Measurements from ENCODE around the gene NEO1.

The NEO1 gene

DNA sequence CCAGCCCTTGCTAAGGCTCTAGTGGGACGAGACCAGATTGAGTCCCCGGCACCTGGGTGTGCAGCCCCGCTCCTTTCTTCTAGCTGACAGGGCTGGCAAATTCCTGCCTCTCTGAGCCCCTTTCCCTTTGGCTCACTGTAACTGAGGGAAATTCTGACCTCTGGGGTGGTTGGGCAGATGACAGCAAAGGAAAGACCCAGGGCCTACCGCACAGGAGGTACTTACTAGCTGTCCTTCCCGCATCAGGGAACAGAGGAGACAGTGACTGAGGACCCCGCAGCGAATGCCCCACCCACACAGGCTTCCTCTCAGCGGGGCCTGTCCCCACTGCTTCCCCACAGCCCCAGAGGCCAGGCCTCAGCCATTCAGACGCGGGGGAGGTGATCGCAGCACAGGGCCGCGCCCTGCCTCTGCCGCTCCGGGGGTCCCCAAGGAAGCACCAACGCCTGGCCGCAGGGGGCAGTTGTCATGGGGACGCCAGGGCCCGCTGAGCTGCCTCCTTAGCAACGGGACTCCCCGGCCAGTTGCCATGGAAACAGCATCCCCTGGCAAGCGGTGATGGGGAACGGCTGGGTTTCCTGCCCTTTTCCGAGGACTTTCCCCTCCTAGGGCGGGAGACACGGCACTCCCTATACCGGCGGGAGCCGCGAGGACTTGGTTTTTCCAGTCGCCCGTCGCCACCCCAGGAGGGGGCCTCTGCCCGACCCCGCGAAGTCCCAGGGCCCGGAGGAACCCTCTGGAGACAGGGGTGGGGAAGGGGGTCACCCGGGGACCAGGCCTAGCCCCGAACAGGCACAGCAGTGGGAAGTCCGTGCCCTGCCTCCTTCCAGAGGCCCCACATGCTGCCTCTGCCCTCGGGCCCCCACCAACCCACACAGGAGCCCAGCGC, 266.4 kb downstream of the NEO1 start:
- peak in 1 of 2 experiments; percentile 28 for DNase-seq

DNA sequence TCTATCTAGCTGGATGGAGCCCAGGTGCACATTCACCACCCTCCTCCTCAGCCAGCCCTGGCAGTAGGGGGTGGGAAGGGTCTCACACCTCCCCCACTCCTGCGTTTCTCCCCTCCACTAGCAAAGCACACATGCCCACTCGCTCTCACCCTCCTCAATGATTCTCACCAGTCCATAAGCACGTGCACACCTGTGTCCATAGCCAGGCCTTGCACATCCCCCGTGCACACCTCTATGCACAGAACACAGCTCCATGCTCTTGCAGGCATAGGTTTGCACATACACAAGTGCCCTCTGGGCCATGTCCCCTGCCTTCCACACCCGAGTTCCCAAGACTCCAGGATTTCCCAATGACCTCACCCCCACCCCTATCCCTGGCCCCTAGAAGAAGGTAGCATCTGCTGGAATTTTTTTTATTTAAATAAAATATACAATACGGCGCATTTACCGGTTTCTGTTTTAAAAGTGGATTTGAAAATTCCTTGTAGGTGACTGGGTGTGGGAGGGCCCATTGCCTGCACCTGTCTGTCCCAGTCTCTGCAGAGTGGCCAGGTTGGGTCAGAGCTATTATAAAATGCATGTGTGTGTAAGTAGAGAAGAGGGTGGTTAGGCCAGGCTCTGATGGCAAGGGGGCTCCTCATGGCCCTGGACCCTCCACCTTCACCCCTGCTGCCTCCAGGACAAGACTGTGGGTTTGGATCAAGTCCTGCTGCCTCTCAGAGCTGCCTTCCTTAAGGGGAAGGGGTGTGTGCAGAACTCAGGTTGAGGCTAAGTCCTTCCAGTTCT, 267.4 kb downstream of the NEO1 start:
- DNase-seq = no peak

DNA sequence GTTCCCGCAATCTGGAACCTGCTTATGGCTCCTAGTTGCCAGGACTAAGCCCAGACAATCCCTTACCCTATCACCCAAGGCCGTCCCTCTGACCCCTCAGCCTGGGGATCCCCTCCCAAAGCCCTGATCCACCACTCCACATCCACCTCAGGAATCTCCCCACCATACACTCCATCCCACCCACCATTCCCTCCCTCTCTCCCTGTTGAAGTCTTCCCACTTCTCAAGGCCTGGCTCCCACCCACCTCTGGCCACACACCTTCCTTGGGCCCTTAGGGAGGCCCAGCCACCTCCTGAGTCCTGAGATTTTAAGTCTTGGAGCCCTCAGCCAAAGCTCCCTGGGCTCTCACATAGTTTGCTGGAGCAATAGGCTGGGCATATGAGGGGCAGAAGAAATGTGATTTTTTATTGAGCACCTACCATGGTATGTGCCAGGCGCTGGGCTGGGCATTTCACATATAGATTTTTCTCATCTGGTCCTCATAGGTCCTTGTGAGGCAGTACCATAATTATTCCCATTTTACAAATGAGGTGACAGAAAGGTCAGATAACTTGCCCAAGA, 268.4 kb downstream of the NEO1 start:
- DNase-seq = no peak

DNA sequence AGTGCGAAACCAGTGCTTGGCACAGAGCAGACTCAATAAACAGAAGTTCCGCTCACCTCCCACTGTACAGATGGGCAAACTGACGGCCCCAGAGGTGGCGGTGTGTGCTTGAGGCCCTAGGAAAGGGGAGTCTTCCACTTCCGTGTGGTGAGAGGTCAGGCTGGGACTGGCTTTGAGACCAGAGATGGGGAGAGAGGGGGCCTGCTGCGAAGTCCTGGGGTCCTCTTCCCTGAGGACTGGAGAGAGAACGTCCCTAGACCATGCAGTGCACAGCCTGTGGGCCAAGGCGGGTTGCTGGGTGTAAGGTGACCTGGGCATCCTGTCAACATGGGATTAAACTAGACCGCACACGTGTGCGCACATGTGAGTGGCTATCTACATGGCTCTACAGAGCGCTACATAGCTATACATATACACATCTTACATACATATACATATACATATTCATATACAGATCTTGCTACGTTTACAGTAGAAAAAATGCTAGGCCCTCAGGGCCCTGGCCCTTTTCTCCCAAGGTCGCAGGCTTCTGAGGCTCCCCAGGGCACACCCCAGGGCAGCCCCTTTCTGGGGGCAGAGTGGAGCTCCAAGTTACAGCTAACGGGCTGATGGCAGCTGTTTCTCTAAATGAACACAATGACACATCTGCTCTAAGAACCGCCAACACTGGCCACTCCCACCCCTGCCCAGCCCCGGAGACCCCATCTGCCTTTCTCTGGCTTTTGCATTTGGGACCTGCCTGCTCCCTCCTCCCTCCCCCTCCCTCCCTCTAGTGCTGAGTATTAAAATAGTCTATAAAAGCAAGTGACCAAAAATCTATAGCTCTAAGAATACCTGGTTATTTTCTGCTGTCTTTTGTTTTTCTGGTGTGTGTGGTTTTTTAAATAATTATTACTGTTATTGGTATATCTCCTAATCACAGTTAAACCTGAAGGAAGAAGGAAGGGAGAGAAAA, 269.5 kb downstream of the NEO1 start:
- DNase-seq = no peak

DNA sequence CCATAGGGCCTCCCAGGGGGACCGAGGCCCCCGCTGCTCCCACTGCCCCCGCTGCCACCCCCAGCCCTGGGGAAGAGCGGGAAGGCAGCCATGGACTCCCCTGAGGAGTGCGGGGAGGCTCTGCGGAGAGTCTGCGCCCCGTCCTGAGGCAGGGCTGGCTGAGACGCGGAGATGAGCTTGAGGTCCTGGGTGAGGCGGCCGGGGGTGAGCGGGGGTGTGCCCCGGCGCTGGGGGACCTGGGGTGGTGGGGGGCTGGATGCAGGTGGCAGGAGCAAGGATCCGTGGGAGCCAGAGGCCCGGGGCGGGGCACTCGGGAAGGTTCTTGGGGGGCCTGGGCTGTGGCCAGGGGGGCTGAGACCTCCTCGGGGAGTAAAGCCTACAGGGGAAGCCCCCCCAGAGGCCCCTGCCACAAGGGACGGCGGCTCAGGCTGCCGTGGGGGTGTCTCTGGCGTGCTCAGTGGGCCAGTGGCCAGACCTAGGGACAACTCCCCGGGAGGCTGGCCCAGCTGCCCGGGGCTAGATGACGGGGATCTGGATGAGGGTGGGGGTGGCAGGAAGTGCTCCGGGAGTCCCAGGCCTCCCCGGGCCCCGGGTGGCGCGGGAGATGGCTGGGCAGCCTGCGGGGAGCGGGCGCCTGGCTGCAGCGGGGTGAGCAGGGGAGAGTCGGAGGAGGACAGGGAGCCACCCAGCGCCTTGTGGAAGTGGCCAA, 270.6 kb downstream of the NEO1 start:
- no peak for DNase-seq

DNA sequence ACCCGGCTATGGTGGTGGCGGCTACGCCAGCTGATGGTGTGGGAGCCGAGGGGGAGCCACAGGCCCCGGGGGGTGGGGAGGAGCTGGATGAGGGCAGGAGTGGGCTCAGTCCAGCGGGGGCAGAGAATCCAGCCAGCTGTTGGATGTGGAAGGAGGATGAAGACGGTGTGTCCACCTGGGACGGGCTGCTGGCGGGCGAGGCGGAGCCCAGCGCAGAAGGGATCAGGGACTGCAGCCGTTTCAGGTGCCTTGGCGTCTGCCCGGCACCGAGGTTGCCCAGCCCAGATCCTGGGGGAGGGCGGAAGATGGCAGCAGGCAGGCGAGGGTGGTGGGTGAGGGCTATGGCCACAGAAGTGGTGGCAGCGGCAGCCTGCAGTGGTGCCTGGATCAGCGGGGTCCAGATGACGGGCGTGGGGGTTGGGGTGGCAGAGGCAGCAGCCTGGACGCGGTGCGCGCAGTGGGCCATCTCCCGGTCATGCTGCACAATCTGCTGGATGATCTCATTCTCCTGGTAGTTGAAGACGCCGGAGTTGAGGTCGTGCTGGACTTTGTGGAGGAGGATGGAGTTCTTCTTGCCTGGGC, 271.2 kb downstream of the NEO1 start:
- DNase-seq = no peak

DNA sequence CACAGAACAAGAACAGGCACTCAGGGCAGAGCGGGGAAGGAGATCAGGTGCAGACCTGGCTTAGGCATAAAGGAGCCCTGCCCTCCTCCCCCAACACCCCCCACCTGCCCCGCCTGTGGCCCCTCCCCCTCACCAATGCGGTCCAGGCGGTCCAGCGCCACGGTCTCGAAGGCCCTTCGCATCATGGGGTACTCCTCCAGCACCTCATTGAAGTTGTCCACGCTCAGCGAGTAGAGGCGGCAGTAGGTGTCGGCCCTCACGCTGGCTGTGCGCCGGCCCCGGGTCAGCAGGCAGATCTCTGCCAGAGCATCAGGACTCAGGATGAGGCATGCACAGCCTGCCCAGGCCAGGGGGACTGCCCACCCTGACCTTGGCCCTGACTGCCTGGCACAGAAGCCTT, 271.7 kb downstream of the NEO1 start:
- DNase-seq = no peak

DNA sequence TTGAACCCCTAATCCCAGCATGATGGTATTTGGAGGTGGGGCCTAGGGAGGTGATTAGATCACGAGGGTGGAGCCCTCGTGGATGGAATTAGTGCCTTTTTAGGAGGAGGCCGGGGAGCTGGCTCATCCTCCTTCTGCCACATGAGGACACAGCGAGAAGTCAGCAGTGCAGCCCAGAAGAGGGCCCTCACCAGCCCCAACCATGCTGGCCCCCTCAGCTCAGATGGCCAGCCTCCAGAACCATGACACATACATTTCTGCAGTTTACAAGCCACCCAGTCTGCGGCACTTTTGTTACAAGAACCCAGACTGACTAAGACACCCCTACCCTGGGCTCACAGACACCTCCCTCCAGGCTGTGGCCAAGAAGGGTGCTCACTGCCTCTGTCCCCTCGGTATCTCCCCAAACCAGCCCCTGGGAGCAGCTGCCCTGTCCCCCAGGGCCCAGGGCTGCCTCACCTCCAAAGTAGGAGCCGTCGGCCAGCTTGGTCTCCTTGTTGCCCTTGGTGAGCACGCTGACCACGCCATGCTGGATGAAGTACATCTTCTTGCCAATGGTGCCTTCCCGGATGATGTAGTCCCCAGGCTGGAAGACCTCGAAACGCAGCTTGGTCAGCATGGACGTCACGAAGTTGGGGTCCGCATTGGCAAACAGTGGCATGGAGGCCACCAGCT, 272.4 kb downstream of the NEO1 start:
- DNase-seq = no peak

DNA sequence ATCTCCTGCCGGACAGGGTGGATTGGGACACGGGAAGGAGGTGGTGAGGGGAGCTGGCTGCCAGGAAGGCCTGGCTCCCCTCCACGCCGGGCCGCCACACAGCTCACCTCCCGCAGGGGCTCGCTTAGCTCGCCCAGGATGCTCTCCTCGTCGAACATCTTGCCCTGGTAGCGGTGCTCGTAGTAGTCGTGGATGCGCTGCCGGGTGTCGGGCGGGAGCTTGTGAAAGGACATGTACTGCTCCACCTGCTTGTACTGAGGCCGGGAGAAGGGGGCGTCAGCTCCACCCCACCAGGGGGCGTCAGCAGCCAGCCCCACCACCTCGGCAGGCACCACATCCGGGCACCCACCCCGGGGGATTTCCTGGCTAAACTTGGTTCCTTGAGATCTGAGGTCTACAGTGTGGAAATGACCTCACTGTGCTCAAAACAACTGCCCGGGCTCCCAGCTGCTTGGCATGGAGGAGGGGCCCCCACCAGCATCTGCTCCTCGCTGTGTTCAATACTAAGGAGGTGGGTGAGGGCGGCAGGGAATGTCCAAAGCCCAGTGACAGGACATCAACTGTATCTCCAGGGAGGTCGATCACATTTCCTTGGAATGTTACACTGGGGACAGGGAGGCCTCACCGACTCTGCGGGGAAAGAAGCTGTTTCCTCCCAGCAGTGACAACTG, 273.1 kb downstream of the NEO1 start:
- DNase-seq = no peak

DNA sequence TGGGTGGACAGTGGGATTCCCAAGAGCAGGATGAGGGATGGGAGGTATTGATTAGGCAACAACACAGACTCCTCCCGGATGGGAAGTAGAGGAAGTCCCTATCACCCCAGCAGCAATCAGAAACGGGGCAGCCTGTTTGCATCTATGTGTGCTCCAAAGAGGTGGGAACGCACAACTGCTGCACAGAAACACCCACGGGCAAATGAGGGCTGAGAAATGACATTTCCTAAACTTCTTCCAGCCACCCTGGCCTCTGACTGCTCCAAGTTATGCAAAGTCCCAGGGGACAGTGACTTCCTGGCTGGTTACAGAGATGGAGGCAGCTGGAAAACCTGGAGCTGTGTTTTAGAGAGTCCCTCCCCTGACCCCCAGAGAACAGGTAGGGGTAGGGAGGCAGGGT, 273.9 kb downstream of the NEO1 start:
- DNase-seq = no peak

DNA sequence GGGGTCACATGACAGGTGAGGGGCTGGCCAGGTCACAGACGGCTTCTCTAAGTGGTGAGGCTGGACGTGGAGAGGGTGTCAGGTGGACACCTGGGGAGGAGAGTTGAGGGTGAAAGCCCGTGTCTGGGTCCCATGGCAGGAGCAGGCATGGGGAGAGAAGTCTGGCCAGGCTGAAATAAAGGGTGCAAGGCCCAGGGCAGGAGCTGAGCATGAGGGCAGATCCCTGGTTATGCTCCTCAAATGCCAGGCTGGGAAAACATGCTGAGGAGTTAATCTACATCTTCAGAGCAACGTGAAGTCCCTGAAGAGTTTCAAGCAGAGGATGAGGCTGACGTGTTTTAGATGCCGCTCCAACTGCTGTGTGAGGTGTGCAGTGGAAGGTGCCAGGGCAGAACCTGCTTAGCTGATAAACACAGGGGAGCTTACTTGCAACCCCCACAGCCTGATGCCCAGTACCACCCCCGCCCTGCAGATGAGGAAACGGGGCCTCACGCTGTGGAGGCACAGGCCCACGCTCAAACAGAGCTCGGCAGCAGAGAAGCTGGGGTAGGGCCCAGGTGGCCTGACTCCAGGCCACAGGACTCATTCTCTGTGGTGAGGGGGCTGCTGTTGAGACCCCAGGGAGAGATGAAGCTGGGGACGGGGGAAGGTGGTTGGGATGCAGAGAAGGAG, 276.0 kb downstream of the NEO1 start:
- no peak for DNase-seq

DNA sequence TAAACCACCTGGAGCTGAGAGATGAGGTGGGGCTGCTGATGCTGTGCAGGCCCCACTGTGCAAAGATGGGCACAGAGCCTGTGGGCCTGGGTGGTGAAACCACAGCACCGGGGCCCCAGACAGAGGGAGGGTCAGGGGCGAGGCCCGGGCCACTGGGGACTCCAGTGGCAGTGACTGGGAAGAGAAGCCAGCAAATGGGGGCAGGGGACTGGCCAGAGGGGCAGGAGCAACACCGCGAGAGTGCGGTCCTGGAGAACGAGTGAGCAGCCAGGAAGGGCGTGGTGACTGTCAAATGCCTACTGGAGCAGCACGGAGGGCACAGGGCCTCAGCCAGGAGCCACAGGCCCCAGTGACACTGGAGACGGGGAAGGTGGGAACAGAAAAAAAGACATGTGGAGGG, 276.7 kb downstream of the NEO1 start:
- DNase-seq = no peak

DNA sequence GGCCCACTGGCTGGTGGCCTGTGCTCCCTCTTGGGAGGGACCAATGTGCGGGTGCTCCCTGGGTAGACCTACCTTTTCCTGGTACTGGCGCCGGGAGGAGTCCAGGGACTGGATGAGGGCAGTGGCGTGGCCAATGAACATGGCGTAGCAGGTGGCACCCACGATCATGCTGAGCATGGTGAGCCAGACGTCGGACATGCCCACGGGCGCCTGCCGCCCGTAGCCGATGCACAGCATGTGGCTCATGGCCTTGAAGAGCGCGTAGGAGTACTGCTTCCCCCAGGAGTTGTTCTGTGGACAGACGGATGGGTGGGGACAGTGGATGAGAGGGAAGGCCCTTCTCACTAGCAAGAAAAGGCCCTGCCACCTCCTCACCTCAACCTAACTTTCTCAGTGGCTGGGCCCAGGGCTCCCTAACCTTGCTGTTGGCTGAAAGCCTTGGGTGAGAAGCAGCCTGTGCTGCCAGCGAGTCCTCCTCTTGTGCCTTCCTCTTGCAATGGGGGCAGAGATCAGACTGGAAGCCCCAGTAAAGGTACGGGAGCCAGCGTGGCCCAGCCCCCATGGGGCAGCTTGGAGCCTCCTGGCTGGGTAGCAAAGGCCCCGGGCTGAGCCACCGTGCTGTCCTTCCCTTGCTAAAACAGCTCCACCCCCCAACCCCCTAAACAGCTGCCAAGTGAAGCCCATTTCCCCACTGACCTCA, 277.4 kb downstream of the NEO1 start:
- DNase-seq = no peak

DNA sequence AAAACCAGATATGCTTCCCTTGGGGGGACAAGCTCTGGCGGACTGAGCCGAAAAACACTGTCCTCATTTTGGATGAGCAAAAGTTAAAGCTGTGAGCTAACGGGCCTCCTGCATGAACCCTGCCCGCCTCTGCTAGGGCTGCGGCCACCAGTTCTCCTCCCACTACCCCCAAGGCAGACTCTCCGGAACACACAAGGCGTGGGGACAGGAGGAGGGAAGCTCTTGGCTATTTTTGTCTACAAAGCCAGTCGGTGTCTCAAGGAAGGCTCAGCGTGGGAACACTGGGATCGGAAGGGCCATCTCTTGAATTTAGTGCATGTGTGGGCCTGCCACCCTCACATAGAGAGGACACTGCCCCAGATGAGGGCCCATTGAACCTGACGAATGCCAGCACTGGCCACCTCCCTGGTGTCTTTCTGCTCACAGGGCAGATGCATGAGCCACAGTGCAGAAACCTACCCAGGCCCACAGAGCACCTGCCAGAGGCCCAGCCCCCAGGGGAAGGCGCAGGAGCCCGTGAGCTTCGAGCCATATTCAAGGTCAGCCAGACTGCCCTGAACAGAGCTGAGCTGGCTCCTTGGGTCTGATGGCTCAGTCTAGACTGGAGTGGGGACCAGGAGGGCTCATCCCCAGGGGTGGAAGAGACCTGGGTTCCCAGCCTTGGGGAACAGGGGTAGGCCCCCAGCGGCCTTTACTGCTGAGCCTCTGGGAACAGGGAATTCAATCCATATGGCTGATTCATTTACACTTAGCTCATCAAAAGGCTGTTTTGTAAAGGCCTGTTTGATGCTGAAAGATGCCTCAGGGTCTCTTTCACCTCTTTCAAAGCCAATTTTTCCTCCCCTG, 278.2 kb downstream of the NEO1 start:
- DNase-seq = no peak

DNA sequence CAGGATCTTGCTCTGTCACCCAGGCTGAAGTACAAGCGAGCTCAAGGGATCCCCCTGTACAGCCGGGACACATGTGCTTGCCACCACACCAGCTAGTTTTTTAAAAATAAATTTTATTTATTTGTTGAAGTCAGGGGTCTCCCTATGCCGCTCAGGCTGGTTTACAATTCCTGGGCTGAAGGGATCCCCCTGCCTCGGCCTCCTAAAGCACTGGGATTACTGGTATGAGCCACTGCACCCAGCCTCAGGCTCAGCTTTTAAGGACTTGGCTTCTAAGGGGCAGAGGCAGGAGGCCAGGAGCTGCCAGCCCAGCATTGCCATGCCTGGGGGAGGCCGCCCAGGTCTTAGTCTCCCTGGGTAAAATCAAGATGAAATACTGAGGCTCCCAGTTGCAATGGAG, 279.2 kb downstream of the NEO1 start:
- no peak for DNase-seq

DNA sequence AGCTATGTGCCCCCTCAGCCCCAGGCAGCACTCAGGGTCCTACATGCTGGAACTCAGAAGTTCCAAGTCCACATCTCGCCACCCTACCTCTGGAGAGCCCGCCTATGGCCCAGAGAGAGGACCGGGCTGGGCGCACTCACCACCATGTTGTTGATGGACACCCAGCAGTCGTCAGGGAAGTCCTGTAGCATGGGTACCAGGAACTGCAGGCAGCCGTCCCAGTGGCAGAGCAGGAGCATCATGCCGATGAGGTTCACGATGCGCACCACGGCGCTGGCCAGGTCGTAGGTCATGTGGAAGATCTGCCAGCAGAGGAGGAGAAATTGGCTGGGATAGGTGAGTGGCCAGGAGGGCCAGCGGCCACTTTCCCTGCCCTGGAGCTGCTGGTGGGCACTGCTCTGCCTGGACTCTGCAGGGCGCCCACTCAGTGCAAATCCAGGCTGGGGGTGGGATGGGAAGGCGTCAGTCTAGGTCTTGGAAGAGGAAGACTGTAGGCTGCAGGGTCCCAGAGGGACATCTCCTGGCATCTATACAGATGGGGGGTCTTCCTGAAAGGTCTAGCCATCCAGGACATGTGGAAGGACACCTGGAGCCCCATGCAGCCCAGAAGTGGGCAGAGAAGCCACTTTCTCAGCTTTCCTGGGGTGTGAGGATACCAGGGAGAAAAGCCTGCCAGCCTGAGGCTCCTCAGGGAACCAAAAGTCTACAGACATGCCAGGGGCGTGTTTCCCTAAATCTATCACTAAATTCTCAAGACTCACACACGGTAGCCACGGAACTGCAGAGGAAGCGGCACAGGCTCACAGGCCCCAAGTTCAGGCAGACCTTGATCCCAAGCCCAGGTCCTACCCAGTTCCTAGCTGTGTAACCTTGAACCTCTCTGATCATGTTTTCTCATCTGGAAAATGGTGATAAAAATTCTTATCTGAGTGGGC, 280.0 kb downstream of the NEO1 start:
- no peak for DNase-seq

DNA sequence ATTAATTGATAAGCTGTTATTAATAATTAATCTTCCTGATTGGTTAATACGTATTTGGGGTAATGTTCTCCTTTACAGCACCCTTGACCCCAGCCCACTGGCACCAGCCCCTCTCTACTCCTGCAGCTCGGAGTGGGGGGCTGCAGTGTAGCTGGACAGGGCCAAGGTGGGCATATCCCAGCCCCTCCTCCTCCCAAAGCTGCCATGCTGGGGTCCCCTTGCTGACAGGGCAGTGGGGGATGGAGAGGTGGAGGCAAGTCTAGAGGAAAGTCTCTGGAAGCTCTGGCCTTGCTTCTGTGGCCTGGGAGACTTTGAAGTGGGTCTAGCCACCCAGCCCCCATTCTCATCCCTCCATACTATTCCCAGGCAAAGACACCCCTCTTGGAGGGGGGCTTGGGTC, 280.7 kb downstream of the NEO1 start:
- DNase-seq = no peak
